ENCODE data around the gene PLA2G4A. TPM values are rescaled to one million over a fixed set of nuclear protein-coding genes. Genes with fewer than 3 reads are reported as not detected.

Gene PLA2G4A
- total and polyA plus RNA-seq, 2 donors (not counting 3 experiments of a cell fraction or from before 2014, with no cell fraction given) = 8.2 to 13.3 TPM

DNA sequence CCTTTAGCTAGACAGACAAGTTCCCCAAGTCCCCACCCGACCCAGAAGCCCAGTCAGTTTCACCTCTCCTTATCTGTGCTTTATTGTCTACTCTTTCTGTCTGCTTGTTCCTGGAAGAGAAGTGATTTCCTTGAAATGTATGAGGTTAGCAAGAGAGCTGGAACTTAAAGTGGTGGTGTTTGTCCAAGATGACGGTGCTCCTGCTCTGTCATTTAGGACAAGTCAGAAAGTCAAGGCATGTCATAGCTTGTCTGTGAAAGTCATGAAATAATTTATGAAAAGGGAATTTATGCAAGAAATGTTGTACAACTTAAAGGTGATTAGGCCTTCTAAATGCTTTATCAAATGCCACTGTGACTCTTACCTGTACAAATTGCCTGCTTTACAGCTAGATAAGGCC is 178.1 kb downstream of the PLA2G4A start:
- intact Hi-C loops (cut with micrococcal nuclease) = no loop called here
- H3K9ac ChIP-seq (replicated peaks; ENCODE audit: extremely low read depth, insufficient read depth, low read length) = no peak overlapping the region
- dilution Hi-C loops (cut with MboI; ENCODE audit: extremely low pct_ligation_motif_present, low sequenced_read_pairs) = no loop called here
- H4K20me1 ChIP-seq (replicated peaks; ENCODE audit: control insufficient read depth, extremely low read depth, insufficient read depth, low read length) = no peaks in the 10 kb centered on the region
- ChIA-PET CTCF (interaction anchor here (1.2 kb wide), 1 partner anchor 14 kb away, joined by 3 read pairs; no protein-coding TSS in a partner anchor), POLR2A (no interaction called here)
- H3K4me1 ChIP-seq (ENCODE audit: control insufficient read depth, extremely low read depth, insufficient read depth, low read length) = peaks cover 6% of the 10 kb centered on the region
- no peaks in the 10 kb centered on the region for H3K9me3 ChIP-seq (replicated peaks; ENCODE audit: control insufficient read depth, insufficient read depth, low read length)
- H3K36me3 ChIP-seq (ENCODE audit: control insufficient read depth in 2 of 2, extremely low read depth in 1 of 2, insufficient read depth in 2 of 2, low read length in 2 of 2) = no peaks in the 10 kb centered on the region
- no peaks in the 10 kb centered on the region for H3K9me1 ChIP-seq (replicated peaks; ENCODE audit: control insufficient read depth, extremely low read depth, insufficient read depth, low read length)
- no peak overlapping the region for H3K4me2 ChIP-seq (ENCODE audit: insufficient read depth, low read length)
- no peaks in the 10 kb centered on the region for H3K79me2 ChIP-seq (ENCODE audit: control insufficient read depth, insufficient read depth, low read length)
- DNase-seq (ENCODE audit: low read depth, low spot score) (no peak), FAIRE-seq (no peak)
- BruUV-seq (replicated peaks) = no TSS peak
- H3K27me3 ChIP-seq (ENCODE audit: control insufficient read depth in 2 of 2, insufficient read depth in 2 of 2, low read length in 2 of 2) = no peaks in the 10 kb centered on the region
- no peak overlapping the region for H3K4me3 ChIP-seq (replicated peaks in 1 of 3; ENCODE audit: insufficient read depth in 1 of 3, low read depth in 1 of 3, low read length in 3 of 3)
- TF ChIP-seq, protein P1, sequence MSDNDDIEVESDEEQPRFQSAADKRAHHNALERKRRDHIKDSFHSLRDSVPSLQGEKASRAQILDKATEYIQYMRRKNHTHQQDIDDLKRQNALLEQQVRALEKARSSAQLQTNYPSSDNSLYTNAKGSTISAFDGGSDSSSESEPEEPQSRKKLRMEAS (IDR thresholded peaks at IDR 0.05; ENCODE audit: insufficient read depth, insufficient read length) = no peak
- TF ChIP-seq GATA2 (IDR thresholded peaks at IDR 0.05; ENCODE audit: insufficient read depth, insufficient read length, low read depth, low read length) = no peak
- TF ChIP-seq EZH2 (IDR thresholded peaks at IDR 0.05; ENCODE audit: borderline replicate concordance, low read depth, low read length, severe bottlenecking) = no peak
- TF ChIP-seq MYC (IDR thresholded peaks at IDR 0.05; ENCODE audit: low read depth, low read length) = no peak
- TF ChIP-seq POLR2AphosphoS5 (IDR thresholded peaks at IDR 0.05; ENCODE audit: insufficient read depth, low read depth, low read length) = no peak
- TF ChIP-seq JUN (IDR thresholded peaks at IDR 0.05; ENCODE audit: borderline replicate concordance, insufficient read depth, insufficient read length, low read depth) = no peak
- TF ChIP-seq FOS (IDR thresholded peaks at IDR 0.05; ENCODE audit: borderline replicate concordance, insufficient read depth, low read length) = no peak
- TF ChIP-seq POLR2A (IDR thresholded peaks at IDR 0.05; ENCODE audit: low read depth, low read length) = no peak
- TF ChIP-seq, protein P2, sequence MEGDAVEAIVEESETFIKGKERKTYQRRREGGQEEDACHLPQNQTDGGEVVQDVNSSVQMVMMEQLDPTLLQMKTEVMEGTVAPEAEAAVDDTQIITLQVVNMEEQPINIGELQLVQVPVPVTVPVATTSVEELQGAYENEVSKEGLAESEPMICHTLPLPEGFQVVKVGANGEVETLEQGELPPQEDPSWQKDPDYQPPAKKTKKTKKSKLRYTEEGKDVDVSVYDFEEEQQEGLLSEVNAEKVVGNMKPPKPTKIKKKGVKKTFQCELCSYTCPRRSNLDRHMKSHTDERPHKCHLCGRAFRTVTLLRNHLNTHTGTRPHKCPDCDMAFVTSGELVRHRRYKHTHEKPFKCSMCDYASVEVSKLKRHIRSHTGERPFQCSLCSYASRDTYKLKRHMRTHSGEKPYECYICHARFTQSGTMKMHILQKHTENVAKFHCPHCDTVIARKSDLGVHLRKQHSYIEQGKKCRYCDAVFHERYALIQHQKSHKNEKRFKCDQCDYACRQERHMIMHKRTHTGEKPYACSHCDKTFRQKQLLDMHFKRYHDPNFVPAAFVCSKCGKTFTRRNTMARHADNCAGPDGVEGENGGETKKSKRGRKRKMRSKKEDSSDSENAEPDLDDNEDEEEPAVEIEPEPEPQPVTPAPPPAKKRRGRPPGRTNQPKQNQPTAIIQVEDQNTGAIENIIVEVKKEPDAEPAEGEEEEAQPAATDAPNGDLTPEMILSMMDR (IDR thresholded peaks at IDR 0.05; ENCODE audit: extremely low read depth in 1 of 2, insufficient read depth in 1 of 2, low read depth in 1 of 2, low read length in 2 of 2) = no peak
- no peak overlapping the region for H3K27ac ChIP-seq (ENCODE audit: insufficient read depth, low read depth, low read length)
- H2AFZ ChIP-seq (ENCODE audit: low read depth, low read length) = no peak overlapping the region
